ENCODE results near the gene PHLDA2. TPM values are rescaled to one million over a fixed set of nuclear protein-coding genes. Genes with fewer than 3 reads are reported as not detected.

The PHLDA2 gene
- total RNA-seq, 1 experiment from 2014 or later, result 309 TPM

GRCh38 chr11:2904153-2905052 lies 24.8 kb downstream of the PHLDA2 start (continued):
- no peak for TF ChIP-seq EZH2 (IDR thresholded peaks at IDR 0.05)

- H3K4me2 ChIP-seq (ENCODE audit: low read length), result peak overlapping the region; percentile 99
- H2AFZ ChIP-seq (ENCODE audit: low read depth, low read length, poor library complexity, severe bottlenecking), result no peak overlapping the region
- ATAC-seq (peak; percentile 6; the same call in 1 of the 2 replicates), DNase-seq (ENCODE audit: low read depth, low spot score) (no peak)
- no peaks in the 10 kb centered on the region for H4K20me1 ChIP-seq (ENCODE audit: insufficient read depth)
- ChIA-PET RAD21 (ENCODE audit: low non-redundant PET in 1 of 2, low total read pairs in 2 of 2, uncharacterized antibody in 2 of 2, unreplicated experiment in 2 of 2) (interaction anchor here (0.8 to 1.9 kb wide), 3 partner anchors 26 to 370 kb away, joined by 3 to 5 read pairs (median 3); no protein-coding TSS in a partner anchor), POLR2A (interaction anchor here (0.8 to 3.6 kb wide), 4 partner anchors 9 to 26 kb away, joined by 3 to 21 read pairs (median 9); partner anchors contain the start of gene PHLDA2), CTCF (interaction anchor here (1.1 to 5.0 kb wide), 3 partner anchors 12 to 26 kb away, joined by 4 to 32 read pairs (median 13); partner anchors contain the start of gene PHLDA2)
- no TSS peak for BruUV-seq (replicated peaks)
- H3K4me3 ChIP-seq (replicated peaks in 1 of 2; ENCODE audit: low read depth in 1 of 2, low read length in 2 of 2), result peak overlapping the region; percentile 70 to 76
- no peaks in the 10 kb centered on the region for H3K27me3 ChIP-seq (ENCODE audit: insufficient read depth, low read length)
- peak overlapping the region; percentile 86 for H3K27ac ChIP-seq (ENCODE audit: low read depth, low read length)
- H3K9me2 ChIP-seq (ENCODE audit: insufficient read depth), result no peaks in the 10 kb centered on the region
- intact Hi-C loops (cut with micrococcal nuclease), result no loop called here
- H3K9ac ChIP-seq (ENCODE audit: low read length), result peak overlapping the region; percentile 72
- H3K9me3 ChIP-seq (ENCODE audit: control insufficient read depth in 1 of 2, insufficient read depth in 1 of 2, low read depth in 1 of 2, low read length in 2 of 2), result no peaks in the 10 kb centered on the region
- no peaks in the 10 kb centered on the region for H3K36me3 ChIP-seq (ENCODE audit: control insufficient read depth in 1 of 2, insufficient read depth in 2 of 2, low read length in 2 of 2)
- no peak for TF ChIP-seq RAD21 (IDR thresholded peaks at IDR 0.05; ENCODE audit: low read depth)
- TF ChIP-seq POLR2A (IDR thresholded peaks at IDR 0.05; ENCODE audit: borderline replicate concordance, extremely low read depth, insufficient read depth, insufficient read length), result no peak
- TF ChIP-seq CTCF (IDR thresholded peaks at IDR 0.05 in 2 of 3, conservative IDR thresholded peaks at IDR 0.05 in 1 of 3; ENCODE audit: borderline replicate concordance in 1 of 3, insufficient read depth in 1 of 3, low read depth in 2 of 3, low read length in 2 of 3), result 0 out of 6 replicates have a peak, but pooled peaks of 1 of the 3 experiments have one; percentile 6
- TF ChIP-seq, protein P1, sequence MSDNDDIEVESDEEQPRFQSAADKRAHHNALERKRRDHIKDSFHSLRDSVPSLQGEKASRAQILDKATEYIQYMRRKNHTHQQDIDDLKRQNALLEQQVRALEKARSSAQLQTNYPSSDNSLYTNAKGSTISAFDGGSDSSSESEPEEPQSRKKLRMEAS (IDR thresholded peaks at IDR 0.05), result no peak
- TF ChIP-seq POLR2AphosphoS5 (IDR thresholded peaks at IDR 0.05; ENCODE audit: low read depth, low read length), result peak; percentile 3; the same call in 1 of the 2 replicates
- peaks cover 45 to 58% of the 10 kb centered on the region in 2 experiments for H3K4me1 ChIP-seq (ENCODE audit: control insufficient read depth in 1 of 2, insufficient read depth in 2 of 2, low read length in 2 of 2)
- no peaks in the 10 kb centered on the region for H3K79me2 ChIP-seq (ENCODE audit: insufficient read depth, low read length)
These were observed 25.6 kb downstream of the PHLDA2 start for GRCh38 chr11:2903672-2904011.
